ENCODE data around the gene HPS4. TPM values are rescaled to one million over a fixed set of nuclear protein-coding genes. Genes with fewer than 3 reads are reported as not detected.

The HPS4 gene
- polyA plus RNA-seq, 1 of the 3 experiments (the other 2 are of a cell fraction) = 22.5 TPM

DNA sequence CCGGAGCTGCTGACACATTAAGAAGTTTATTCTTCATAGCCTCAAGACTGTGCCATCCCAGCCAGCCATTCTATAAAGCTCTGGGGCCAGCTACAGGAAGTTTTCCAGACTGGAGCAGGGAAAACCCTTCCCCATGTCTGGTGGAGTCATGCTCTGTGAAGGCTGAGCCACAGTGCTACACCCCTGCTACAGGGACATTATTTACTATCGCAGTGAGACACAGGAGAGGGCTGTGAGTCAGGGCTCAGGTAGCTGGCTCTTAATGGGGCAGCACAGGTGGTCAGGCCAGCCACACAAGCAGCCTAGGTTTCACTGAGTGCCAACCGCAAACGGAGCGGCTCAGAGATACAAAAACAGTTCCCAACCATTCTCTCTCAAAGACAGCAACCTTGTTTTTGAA lies 12.1 kb downstream of the HPS4 start:
- H3K36me3 ChIP-seq (replicated peaks in 1 of 2; ENCODE audit: control insufficient read depth in 1 of 2, insufficient read depth in 2 of 2, low read length in 1 of 2) = peaks cover 43 to 78% of the 10 kb centered on the region in 2 experiments
- POLR2A ChIA-PET = interaction anchor here (0.6 kb wide), 1 partner anchor 9 kb away, joined by 3 read pairs; no protein-coding TSS in a partner anchor

More for the DNA sequence above, 12.1 kb downstream of the HPS4 start:
- 0% methylated on average over 1 of the region's 5 CpGs for WGBS (ENCODE audit: low lambda C conversion rate)
- no peaks in the 10 kb centered on the region for H3K79me2 ChIP-seq (ENCODE audit: insufficient read depth)
- peak overlapping the region; percentile 3; the same call in 1 of the 2 replicates for H3K4me2 ChIP-seq
- H3K9me2 ChIP-seq = no peaks in the 10 kb centered on the region
- TF ChIP-seq NFIC (IDR thresholded peaks at IDR 0.05; ENCODE audit: borderline replicate concordance) (no peak), TEAD4 (IDR thresholded peaks at IDR 0.05; ENCODE audit: borderline replicate concordance, insufficient read depth) (no peak), TCF12 (IDR thresholded peaks at IDR 0.05) (peak; percentile 57), RCOR1 (IDR thresholded peaks at IDR 0.05; ENCODE audit: low read length) (no peak), YY1 (IDR thresholded peaks at IDR 0.05; ENCODE audit: low read depth) (no peak), GATA2 (CRISPR knock-in tag; IDR thresholded peaks at IDR 0.05) (no peak), FOSL2 (IDR thresholded peaks at IDR 0.05; ENCODE audit: borderline replicate concordance, low read depth) (peak; percentile 84), ELF1 (IDR thresholded peaks at IDR 0.05) (no peak), POLR2AphosphoS5 (IDR thresholded peaks at IDR 0.05; ENCODE audit: low read depth, low read length) (no peak), JUND (IDR thresholded peaks at IDR 0.05) (peak; percentile 77), EP300 (IDR thresholded peaks at IDR 0.05; ENCODE audit: borderline replicate concordance in 1 of 2, low read depth in 1 of 2, low read length in 1 of 2) (no peak; a peak in 1 of 4 replicates), SMC3 (IDR thresholded peaks at IDR 0.05; ENCODE audit: low read depth, low read length) (no peak), MXI1 (IDR thresholded peaks at IDR 0.05; ENCODE audit: low read depth, low read length) (no peak), NRF1 (IDR thresholded peaks at IDR 0.05; ENCODE audit: low read depth, low read length) (no peak)
- TF ChIP-seq, protein P1, sequence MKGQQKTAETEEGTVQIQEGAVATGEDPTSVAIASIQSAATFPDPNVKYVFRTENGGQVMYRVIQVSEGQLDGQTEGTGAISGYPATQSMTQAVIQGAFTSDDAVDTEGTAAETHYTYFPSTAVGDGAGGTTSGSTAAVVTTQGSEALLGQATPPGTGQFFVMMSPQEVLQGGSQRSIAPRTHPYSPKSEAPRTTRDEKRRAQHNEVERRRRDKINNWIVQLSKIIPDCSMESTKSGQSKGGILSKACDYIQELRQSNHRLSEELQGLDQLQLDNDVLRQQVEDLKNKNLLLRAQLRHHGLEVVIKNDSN (IDR thresholded peaks at IDR 0.05; ENCODE audit: borderline replicate concordance, low read depth) = no peak
- TF ChIP-seq, protein P2, sequence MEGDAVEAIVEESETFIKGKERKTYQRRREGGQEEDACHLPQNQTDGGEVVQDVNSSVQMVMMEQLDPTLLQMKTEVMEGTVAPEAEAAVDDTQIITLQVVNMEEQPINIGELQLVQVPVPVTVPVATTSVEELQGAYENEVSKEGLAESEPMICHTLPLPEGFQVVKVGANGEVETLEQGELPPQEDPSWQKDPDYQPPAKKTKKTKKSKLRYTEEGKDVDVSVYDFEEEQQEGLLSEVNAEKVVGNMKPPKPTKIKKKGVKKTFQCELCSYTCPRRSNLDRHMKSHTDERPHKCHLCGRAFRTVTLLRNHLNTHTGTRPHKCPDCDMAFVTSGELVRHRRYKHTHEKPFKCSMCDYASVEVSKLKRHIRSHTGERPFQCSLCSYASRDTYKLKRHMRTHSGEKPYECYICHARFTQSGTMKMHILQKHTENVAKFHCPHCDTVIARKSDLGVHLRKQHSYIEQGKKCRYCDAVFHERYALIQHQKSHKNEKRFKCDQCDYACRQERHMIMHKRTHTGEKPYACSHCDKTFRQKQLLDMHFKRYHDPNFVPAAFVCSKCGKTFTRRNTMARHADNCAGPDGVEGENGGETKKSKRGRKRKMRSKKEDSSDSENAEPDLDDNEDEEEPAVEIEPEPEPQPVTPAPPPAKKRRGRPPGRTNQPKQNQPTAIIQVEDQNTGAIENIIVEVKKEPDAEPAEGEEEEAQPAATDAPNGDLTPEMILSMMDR (IDR thresholded peaks at IDR 0.05) = no peak
- TF ChIP-seq, protein P3, sequence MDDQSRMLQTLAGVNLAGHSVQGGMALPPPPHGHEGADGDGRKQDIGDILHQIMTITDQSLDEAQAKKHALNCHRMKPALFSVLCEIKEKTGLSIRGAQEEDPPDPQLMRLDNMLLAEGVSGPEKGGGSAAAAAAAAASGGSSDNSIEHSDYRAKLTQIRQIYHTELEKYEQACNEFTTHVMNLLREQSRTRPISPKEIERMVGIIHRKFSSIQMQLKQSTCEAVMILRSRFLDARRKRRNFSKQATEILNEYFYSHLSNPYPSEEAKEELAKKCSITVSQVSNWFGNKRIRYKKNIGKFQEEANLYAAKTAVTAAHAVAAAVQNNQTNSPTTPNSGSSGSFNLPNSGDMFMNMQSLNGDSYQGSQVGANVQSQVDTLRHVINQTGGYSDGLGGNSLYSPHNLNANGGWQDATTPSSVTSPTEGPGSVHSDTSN (IDR thresholded peaks at IDR 0.05) = peak; percentile 59
- TF ChIP-seq, protein P4, sequence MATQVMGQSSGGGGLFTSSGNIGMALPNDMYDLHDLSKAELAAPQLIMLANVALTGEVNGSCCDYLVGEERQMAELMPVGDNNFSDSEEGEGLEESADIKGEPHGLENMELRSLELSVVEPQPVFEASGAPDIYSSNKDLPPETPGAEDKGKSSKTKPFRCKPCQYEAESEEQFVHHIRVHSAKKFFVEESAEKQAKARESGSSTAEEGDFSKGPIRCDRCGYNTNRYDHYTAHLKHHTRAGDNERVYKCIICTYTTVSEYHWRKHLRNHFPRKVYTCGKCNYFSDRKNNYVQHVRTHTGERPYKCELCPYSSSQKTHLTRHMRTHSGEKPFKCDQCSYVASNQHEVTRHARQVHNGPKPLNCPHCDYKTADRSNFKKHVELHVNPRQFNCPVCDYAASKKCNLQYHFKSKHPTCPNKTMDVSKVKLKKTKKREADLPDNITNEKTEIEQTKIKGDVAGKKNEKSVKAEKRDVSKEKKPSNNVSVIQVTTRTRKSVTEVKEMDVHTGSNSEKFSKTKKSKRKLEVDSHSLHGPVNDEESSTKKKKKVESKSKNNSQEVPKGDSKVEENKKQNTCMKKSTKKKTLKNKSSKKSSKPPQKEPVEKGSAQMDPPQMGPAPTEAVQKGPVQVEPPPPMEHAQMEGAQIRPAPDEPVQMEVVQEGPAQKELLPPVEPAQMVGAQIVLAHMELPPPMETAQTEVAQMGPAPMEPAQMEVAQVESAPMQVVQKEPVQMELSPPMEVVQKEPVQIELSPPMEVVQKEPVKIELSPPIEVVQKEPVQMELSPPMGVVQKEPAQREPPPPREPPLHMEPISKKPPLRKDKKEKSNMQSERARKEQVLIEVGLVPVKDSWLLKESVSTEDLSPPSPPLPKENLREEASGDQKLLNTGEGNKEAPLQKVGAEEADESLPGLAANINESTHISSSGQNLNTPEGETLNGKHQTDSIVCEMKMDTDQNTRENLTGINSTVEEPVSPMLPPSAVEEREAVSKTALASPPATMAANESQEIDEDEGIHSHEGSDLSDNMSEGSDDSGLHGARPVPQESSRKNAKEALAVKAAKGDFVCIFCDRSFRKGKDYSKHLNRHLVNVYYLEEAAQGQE (IDR thresholded peaks at IDR 0.05; ENCODE audit: low read depth, low read length) = no peak
- TF ChIP-seq, protein P5, sequence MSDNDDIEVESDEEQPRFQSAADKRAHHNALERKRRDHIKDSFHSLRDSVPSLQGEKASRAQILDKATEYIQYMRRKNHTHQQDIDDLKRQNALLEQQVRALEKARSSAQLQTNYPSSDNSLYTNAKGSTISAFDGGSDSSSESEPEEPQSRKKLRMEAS (IDR thresholded peaks at IDR 0.05; ENCODE audit: low read depth) = no peak
- TF ChIP-seq, protein P6, sequence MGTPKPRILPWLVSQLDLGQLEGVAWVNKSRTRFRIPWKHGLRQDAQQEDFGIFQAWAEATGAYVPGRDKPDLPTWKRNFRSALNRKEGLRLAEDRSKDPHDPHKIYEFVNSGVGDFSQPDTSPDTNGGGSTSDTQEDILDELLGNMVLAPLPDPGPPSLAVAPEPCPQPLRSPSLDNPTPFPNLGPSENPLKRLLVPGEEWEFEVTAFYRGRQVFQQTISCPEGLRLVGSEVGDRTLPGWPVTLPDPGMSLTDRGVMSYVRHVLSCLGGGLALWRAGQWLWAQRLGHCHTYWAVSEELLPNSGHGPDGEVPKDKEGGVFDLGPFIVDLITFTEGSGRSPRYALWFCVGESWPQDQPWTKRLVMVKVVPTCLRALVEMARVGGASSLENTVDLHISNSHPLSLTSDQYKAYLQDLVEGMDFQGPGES (IDR thresholded peaks at IDR 0.05; ENCODE audit: low read depth, low read length) = no peak
- peaks cover 9% of the 10 kb centered on the region for H3F3A ChIP-seq (replicated peaks; ENCODE audit: insufficient read depth)
- no peaks in the 10 kb centered on the region for H3K27me3 ChIP-seq (ENCODE audit: insufficient read depth)
- no peak overlapping the region for H2AFZ ChIP-seq (ENCODE audit: low read depth)
- no peak overlapping the region for H3K4me3 ChIP-seq (ENCODE audit: low read depth in 2 of 2, low read length in 1 of 2)
- no peak for DNase-seq
- H4K20me1 ChIP-seq (ENCODE audit: insufficient read depth) = no peaks in the 10 kb centered on the region
- H3K9ac ChIP-seq = no peak overlapping the region; the same call in 1 of the 2 replicates
- peak overlapping the region in 1 of 2 experiments; percentile 61; a peak in 2 of 4 replicates for H3K27ac ChIP-seq (ENCODE audit: low read depth in 2 of 2, low read length in 1 of 2)
- H3K9me3 ChIP-seq = no peaks in the 10 kb centered on the region
- H3K4me1 ChIP-seq (ENCODE audit: control insufficient read depth in 1 of 2, insufficient read depth in 2 of 2, low read depth in 1 of 2, low read length in 1 of 2) = peaks cover 0 to 7% of the 10 kb centered on the region in 2 experiments; a peak in 1 of 4 replicates
- CTCF ChIA-PET = interaction anchor here (1.0 to 1.6 kb wide), 2 partner anchors 10 to 104 kb away, joined by 5 read pairs; no protein-coding TSS in a partner anchor

Measured in SK-N-SH (cell line).